BJ (cell line): ENCODE measurements around the gene DNAAF1. TPM values are rescaled to one million over a fixed set of nuclear protein-coding genes. Genes with fewer than 3 reads are reported as not detected.

ENCODE experiments used
- CTCF ChIA-PET: fragments of 350-600 bp; formaldehyde crosslinking; extraction: SDS; loops from one replicate; lab custom pipeline; 2021; ENCODE audit warnings: antibody characterized with exemption, inconsistent platforms; lab: Yijun Ruan, JAX
- POLR2A ChIA-PET: fragments of 300-600 bp; sonication (Branson Sonifier 250); formaldehyde crosslinking; extraction: SDS; loops from one replicate; lab custom pipeline; 2021; ENCODE audit warnings: antibody characterized with exemption; lab: Charles Lee
- DNase-seq: peaks from one replicate; pipeline ENCODE4 v3.0.0-alpha.2; 2011; ENCODE audit warnings: low read depth
- H3K27me3 ChIP-seq: 2 replicates; pipeline ENCODE4 v1.6.0; 2011; ENCODE audit warnings: low read length; ENCODE audit not compliant: control insufficient read depth, insufficient read depth
- H3K36me3 ChIP-seq: 2 replicates; pipeline ENCODE4 v1.5.1; 2011; ENCODE audit warnings: low read length; ENCODE audit not compliant: control insufficient read depth, insufficient read depth
- H3K4me3 ChIP-seq: 2 replicates; pipeline ENCODE4 v1.5.1; 2011; ENCODE audit warnings: low read depth, mild to moderate bottlenecking, control low read depth, low read length
- polyA plus RNA-seq: library from polyadenylated mRNA; depleted of rRNA; stranded (reverse); fragments of >200 nt; gene quantifications from 2 replicates; pipeline ENCODE4 v1.2.3, GENCODE V29; 2011
- TF ChIP-seq, protein P1 (sequence below): IDR thresholded peaks from 2 replicates; pipeline ENCODE4 v1.5.1; 2011; ENCODE audit warnings: low read depth, mild to moderate bottlenecking, control low read depth, inconsistent platforms, low read length, moderate library complexity; ENCODE audit not compliant: insufficient read depth

The DNAAF1 gene
- polyA plus RNA-seq, 1 experiment: not detected

DNA sequence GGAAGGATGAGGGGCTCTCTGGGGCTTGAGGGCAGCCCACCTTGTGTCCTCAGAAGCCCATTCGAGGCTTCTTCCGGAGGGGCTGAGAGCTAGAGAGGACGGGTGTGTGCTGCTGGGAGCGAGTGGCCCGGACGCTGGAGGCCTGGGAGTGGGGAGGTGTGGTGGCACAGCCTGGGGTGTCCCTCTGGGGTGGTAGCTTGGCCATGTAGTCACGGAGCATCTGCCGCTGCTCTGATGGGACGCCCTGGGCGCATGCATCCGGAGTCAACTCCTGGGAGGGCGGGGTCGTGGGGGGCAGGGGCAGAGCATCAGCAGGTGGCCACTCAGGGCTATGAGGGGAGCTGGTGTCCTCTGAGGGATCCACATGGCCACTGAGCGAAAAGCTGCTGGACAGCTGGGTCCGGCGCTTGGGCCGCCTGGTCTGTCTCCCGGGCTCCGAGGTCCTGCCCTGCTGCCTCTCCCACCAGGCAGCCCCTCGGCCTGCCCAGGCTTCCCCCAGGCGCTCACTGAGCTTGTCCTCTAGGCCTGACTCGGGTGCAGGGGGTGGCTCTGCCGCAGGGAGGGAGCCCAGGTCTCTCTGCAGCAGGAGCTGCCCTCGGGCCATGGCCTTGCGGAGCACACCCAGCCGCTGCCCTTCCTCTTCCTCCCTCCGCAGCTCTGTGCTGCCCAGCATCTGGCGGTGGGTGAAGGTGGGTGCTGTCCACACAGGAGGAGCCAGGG, 33.9 kb downstream of the DNAAF1 start:
- POLR2A ChIA-PET: no interaction called here
- TF ChIP-seq, protein P1, sequence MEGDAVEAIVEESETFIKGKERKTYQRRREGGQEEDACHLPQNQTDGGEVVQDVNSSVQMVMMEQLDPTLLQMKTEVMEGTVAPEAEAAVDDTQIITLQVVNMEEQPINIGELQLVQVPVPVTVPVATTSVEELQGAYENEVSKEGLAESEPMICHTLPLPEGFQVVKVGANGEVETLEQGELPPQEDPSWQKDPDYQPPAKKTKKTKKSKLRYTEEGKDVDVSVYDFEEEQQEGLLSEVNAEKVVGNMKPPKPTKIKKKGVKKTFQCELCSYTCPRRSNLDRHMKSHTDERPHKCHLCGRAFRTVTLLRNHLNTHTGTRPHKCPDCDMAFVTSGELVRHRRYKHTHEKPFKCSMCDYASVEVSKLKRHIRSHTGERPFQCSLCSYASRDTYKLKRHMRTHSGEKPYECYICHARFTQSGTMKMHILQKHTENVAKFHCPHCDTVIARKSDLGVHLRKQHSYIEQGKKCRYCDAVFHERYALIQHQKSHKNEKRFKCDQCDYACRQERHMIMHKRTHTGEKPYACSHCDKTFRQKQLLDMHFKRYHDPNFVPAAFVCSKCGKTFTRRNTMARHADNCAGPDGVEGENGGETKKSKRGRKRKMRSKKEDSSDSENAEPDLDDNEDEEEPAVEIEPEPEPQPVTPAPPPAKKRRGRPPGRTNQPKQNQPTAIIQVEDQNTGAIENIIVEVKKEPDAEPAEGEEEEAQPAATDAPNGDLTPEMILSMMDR: no peak
- CTCF ChIA-PET: interaction anchor here (0.6 to 4.8 kb wide), 5 partner anchors 7 to 197 kb away, joined by 3 to 42 read pairs (median 3); partner anchors contain the start of gene TAF1C
- no peak overlapping the region for H3K4me3 ChIP-seq
- peaks cover 32% of the 10 kb centered on the region for H3K36me3 ChIP-seq
- DNase-seq: no peak
- H3K27me3 ChIP-seq: no peaks in the 10 kb centered on the region

GRCh38 chr16:84179612-84180320, 34.7 kb downstream of the DNAAF1 start:
- Histone ChIP-seq H3K4me3 (no peak overlapping the region), H3K36me3 (peaks cover 36% of the 10 kb centered on the region), H3K27me3 (no peaks in the 10 kb centered on the region)
- TF ChIP-seq, protein P1: no peak
- no peak for DNase-seq
- ChIA-PET POLR2A (no interaction called here), CTCF (interaction anchor here (1.3 kb wide), 1 partner anchor 97 kb away, joined by 3 read pairs; no protein-coding TSS in a partner anchor)

DNA sequence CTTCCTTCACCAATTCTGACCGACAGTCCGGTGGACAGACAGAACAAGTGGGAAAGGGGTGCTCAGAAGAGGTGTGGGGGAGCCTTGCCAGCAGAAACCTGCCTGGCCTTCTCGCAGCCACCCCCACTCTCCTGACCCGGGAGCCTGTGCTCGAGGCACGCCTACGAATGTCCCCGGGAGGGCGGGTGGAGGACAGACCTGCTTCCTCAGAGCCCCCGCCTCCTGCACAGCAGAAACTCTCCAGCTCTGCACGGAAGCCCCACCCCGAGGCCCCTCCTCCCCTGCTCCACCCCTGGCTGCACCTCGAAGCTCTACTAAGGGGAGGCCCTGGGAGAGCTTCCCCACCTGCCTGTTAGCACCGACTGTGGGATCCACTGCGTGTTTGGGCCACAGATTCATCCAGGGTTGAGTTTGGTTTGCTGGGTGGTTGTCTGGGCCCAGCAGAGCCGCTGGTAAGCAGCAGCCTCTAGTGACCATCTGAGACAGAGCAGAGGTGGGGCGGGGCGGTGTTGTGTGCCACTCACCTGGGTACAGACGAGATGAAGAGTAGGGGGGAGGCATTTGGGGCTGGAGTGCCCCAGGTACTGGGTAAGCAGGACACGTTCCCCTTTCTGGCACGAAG, 35.5 kb downstream of the DNAAF1 start:
- DNase-seq: no peak
- TF ChIP-seq, protein P1: no peak

GRCh38 chr16:84181144-84181915, 36.2 kb downstream of the DNAAF1 start:
- CTCF ChIA-PET: no interaction called here
- peaks cover 39% of the 10 kb centered on the region for H3K36me3 ChIP-seq
- DNase-seq: no peak
- TF ChIP-seq, protein P1: no peak
- POLR2A ChIA-PET: no interaction called here
- H3K4me3 ChIP-seq: no peak overlapping the region
- no peaks in the 10 kb centered on the region for H3K27me3 ChIP-seq

More for the DNA sequence above, 35.5 kb downstream of the DNAAF1 start:
- Histone ChIP-seq H3K36me3 (peaks cover 39% of the 10 kb centered on the region), H3K4me3 (no peak overlapping the region), H3K27me3 (no peaks in the 10 kb centered on the region)
- POLR2A ChIA-PET: no interaction called here
- CTCF ChIA-PET: interaction anchor here (1.3 kb wide), 1 partner anchor 98 kb away, joined by 3 read pairs; no protein-coding TSS in a partner anchor
